ENCODE results near the gene SETDB2.

The SETDB2 gene

DNA sequence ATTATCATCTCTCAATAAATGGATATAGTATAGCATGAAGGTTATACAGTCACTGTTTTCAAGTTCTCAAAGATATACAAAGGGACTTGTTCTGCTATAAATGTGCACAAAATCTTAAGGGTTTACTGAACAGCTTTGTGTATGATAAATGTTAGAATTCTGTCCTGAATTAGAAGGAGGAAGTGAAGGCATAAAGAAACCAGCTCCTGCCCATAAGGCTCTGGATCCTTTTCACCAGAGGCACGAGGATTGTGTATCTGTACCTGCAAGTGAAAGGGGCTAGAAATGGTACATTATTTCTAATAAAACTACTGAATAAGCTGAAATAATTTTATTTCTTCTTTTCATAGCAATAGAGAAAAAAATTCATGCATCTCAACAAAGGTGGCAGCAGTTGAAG, 84.1 kb downstream of the SETDB2 start:
- in situ Hi-C loops (cut with MboI; ENCODE audit: low sequenced_read_pairs) = no loop called here

DNA sequence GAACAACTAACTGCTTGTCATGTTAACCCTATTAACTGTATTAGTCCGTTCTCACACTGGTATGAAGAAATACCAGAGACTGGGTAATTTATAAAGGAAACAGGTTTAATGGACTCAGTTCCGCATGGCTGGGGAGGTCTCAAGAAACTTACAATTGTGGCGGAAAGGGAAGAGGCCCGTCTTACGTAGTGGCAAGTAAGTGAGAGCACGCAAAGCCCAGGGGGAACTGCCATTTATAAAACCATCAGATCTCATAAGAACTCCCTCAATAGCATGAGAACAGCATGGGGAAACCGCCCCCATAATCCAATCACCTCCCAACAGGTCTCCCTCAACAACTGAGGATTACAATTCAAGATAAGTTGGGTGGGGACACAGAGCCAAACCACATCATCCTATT, 86.4 kb downstream of the SETDB2 start:
- in situ Hi-C loops (cut with MboI; ENCODE audit: low sequenced_read_pairs) = no loop called here

DNA sequence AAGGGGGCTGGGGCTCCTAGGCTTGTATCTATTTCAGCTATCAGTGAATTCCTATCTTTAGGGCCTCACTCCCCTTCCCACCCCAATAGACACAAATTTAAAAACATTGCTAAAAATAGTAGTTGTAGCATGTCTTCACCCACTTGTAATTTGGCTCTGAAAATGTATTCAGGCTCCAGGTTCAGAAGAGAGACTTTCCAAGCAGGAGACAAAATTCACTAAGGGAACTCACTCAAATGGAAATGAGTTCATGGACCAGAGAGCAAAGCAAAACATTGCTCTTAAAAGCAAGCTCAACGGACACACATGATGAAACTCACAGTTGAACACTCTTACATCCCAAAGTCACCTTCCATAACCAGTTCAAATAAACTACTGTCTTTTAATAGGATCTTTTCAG, 88.5 kb downstream of the SETDB2 start:
- in situ Hi-C loops (cut with MboI; ENCODE audit: low sequenced_read_pairs) = no loop called here

DNA sequence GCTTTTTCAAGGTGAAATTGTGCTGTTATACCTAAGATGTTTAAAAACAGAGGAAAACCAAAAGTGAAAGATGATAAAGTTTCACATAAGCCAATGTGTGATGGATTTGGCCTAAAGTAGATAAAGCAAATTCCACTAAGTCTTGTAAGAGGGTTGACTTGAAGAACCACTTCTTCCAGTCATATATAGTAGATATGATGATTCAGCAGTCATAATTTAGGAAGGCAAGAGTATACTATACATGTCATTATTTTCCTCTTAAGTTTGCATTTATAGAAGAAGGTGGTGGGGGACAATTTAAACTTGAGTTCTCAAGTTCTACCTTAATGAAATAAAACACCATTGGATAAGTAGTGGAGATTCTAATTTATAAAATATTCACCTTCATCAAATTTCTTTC, 88.9 kb downstream of the SETDB2 start:
- in situ Hi-C loops (cut with MboI; ENCODE audit: low sequenced_read_pairs) = no loop called here

DNA sequence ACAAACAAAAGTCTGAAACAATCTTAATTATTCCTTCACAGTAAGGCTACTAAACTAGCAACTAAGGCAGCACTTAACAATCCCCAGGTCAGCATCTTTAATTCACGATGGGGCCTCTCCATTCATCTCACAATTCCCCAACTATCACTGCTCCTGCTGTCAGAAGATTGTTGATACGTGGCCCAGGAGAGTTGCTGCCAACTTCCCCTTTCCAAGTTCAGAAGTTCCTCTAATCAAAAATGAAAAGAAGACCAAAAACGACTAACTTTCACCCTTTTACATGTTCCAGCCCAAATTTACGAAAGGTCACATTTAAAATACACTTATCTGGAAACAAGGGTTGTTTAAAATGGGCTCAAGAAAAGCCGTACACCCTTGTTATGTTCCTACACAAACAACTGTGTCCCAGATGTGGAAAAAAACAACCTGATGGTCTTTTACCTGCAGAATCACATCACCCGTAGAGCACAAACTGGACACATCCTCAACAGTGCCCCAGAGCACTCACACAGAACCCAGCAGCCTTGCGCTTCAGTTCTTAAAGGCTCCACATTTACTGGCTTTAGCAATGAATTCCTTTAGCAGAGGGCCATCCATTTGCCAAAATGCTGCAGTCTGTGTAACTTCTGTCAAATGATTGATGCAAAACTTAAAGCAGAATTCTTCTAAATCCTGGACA, 89.7 kb downstream of the SETDB2 start:
- in situ Hi-C loops (cut with MboI; ENCODE audit: low sequenced_read_pairs) = no loop called here

DNA sequence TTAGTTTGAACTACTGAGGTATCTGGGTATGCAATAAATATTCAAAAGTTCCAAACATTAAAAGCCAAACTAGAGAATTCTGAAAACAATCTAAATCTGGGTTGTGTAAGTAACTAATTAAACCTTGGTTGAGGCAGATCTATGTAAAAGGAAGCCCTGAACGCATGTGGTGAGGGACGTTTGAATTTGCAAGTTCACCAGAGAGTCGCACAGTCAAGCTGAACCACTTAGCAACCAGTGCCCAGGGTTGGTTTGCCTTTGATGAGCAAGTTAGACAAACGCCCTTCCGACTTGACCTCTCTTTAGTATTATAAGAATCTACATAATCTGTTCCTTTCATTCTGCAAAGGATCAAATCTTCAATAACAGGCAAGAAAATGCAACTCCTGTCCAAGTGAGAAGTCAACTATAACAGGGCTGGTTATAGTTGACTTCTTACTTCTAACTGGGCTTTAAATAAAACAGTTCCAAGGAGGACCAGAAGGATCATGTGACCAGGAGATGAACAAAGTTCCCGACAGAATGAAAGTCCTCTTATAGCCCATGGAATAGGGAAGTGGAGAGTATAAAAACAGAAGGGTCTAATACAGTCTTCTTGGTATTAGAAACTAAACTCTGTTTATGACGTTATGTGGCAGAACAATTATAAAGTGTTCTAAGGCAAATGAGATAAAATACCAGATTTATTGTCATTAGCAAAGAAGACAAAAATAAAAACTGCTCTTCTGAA, 92.2 kb downstream of the SETDB2 start:
- in situ Hi-C loops (cut with MboI; ENCODE audit: low sequenced_read_pairs) = no loop called here

DNA sequence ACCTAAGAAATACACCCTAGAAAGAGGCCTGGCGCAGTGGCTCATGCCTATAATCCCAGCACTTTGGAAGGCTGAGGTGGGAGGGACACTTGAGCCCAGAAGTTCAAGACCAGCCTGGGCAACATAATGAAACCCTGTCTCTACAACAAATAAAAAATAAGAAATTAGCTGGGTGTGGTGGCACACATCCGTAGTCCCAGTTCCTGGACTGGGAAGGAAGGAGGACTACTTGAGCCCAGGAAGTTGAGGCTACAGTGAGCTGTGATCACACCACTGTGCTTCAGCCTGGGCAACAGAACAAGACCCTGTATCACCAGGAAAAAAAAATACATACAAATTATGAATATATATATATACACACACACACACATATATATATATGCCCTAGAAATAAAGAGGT, 94.3 kb downstream of the SETDB2 start:
- in situ Hi-C loops (cut with MboI; ENCODE audit: low sequenced_read_pairs) = no loop called here

DNA sequence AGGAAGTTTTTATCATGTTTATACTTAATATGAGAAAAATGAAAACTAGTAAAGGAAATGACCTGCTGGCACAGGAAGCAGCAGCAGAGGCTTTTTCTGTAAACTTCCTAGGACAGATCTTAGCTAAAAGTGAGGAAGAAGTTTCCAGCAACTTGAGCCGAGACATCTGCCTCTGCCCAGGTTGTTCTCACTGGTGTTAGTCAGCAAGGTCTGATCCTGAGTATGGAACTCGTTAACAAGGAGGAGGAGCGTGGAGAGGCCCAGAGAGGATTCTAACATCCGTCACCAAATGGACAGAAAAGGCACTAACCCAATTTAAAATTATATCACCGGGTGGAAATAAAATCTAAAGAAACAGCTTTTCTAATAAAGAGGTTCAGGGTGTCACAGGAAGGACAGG, 95.2 kb downstream of the SETDB2 start:
- in situ Hi-C loops (cut with MboI; ENCODE audit: low sequenced_read_pairs) = no loop called here

DNA sequence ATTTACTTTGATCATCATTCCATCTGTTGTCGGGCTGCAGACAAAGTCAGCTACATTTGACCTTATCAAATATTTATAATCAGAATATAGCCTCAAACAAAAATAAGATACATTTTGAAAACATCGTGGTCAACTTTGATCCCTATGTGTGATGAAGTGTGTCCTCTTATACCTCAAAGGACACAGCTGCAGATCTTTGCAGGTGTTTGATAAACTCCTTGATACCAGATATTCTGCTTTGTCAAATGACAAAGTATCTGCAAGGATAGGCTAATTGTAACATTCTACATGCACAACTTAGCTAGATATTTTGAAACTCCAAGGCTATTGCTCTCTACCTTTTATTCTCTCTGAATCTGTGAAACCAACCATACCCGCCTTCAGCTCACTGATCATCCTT, 95.7 kb downstream of the SETDB2 start:
- in situ Hi-C loops (cut with MboI; ENCODE audit: low sequenced_read_pairs) = no loop called here

DNA sequence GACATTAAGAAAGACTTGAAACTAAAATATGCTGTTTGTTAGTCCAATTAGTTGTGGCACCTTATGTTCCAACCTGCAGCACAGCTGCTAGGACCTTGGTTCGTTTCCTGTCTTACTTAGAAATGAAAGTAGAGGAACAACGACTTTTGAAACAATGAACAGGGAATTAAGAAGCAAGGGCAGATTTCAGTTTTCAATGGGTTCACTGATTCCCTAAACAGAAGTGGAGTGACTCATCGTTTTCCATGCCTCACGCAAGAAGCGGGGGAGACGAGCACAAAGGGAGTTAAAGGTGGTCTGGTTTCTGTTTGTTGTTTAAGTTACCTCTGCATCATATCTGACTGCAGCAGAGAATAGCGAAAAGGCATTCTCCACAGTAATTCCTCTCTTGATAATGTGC, 96.5 kb downstream of the SETDB2 start:
- in situ Hi-C loops (cut with MboI; ENCODE audit: low sequenced_read_pairs) = no loop called here

DNA sequence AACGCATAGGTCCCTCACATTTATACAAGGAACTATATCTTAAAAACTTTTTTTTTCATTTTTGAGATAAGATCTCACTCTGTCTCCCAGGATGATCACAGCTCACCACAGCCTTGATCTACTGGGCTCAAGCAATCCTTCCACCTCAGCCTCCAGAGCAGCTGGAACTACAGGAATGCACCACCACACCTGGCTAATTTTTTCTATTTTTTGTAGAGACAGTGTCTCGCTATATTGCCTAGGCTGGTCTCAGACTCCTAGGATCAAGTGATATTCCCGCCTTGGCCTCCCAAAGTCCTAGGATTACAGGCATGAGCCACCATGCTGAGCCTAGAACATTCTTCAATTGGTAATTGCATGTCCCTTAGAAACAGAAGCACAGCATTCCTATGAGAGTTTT, 99.6 kb downstream of the SETDB2 start:
- in situ Hi-C loops (cut with MboI; ENCODE audit: low sequenced_read_pairs) = no loop called here
